HUES6 (cell line): ENCODE measurements around the gene MED27.

Experiments used
- H3K27ac ChIP-seq: 2 replicates; pipeline ENCODE4 v1.7.0; 2013; ENCODE audit warnings: low read depth, mild to moderate bottlenecking, low read length, inconsistent platforms
- H3K27me3 ChIP-seq: 2 replicates; pipeline ENCODE4 v1.6.1; 2013; ENCODE audit warnings: low read length; ENCODE audit not compliant: control insufficient read depth, insufficient read depth
- H3K36me3 ChIP-seq: 2 replicates; pipeline ENCODE4 v1.6.1; 2013; ENCODE audit warnings: low read length; ENCODE audit not compliant: control insufficient read depth, insufficient read depth
- H3K4me1 ChIP-seq: 2 replicates; pipeline ENCODE4 v1.6.1; 2013; ENCODE audit warnings: low read length; ENCODE audit not compliant: control insufficient read depth, insufficient read depth
- H3K4me3 ChIP-seq: 2 replicates; pipeline ENCODE4 v1.5.1; 2013; ENCODE audit warnings: low read depth, low read length
- H3K9ac ChIP-seq: one replicate; pipeline ENCODE4 v1.6.1; 2013; ENCODE audit warnings: mild to moderate bottlenecking, low read length
- H3K9me3 ChIP-seq: 2 replicates; pipeline ENCODE4 v1.6.1; 2013; ENCODE audit warnings: low read depth, low read length; ENCODE audit not compliant: control insufficient read depth, insufficient read depth

MED27 gene

GRCh38 chr9:131917009-131917408, 162.7 kb downstream of the MED27 start:
- no peaks in the 10 kb centered on the region for H3K27me3 ChIP-seq
- H3K4me1 ChIP-seq, result no peaks in the 10 kb centered on the region
- H3K27ac ChIP-seq, result no peak overlapping the region
- no peaks in the 10 kb centered on the region for H3K36me3 ChIP-seq
- no peak overlapping the region for H3K9ac ChIP-seq
- no peaks in the 10 kb centered on the region for H3K9me3 ChIP-seq
- no peak overlapping the region for H3K4me3 ChIP-seq

GRCh38 chr9:131915181-131915580, 164.5 kb downstream of the MED27 start:
- Histone ChIP-seq H3K27me3 (no peaks in the 10 kb centered on the region), H3K27ac (no peak overlapping the region)

GRCh38 chr9:131912671-131913070, 167.0 kb downstream of the MED27 start:
- H3K9ac ChIP-seq, result no peak overlapping the region
- no peaks in the 10 kb centered on the region for H3K9me3 ChIP-seq
- H3K4me1 ChIP-seq, result no peaks in the 10 kb centered on the region
- H3K36me3 ChIP-seq, result no peaks in the 10 kb centered on the region
- H3K27me3 ChIP-seq, result no peaks in the 10 kb centered on the region
- no peak overlapping the region for H3K27ac ChIP-seq
- no peak overlapping the region for H3K4me3 ChIP-seq

More at GRCh38 chr9:131915181-131915580, 164.5 kb downstream of the MED27 start:
- Histone ChIP-seq H3K4me3 (no peak overlapping the region), H3K9me3 (no peaks in the 10 kb centered on the region), H3K4me1 (no peaks in the 10 kb centered on the region), H3K36me3 (no peaks in the 10 kb centered on the region), H3K9ac (no peak overlapping the region)

GRCh38 chr9:131912069-131912468, 167.6 kb downstream of the MED27 start:
- Histone ChIP-seq H3K9me3 (no peaks in the 10 kb centered on the region), H3K36me3 (no peaks in the 10 kb centered on the region), H3K9ac (no peak overlapping the region), H3K4me1 (no peaks in the 10 kb centered on the region), H3K27ac (no peak overlapping the region), H3K4me3 (no peak overlapping the region), H3K27me3 (no peaks in the 10 kb centered on the region)

- no peaks in the 10 kb centered on the region for H3K36me3 ChIP-seq
- H3K9me3 ChIP-seq, result no peaks in the 10 kb centered on the region
- H3K4me1 ChIP-seq, result no peaks in the 10 kb centered on the region
- H3K4me3 ChIP-seq, result no peak overlapping the region
- no peak overlapping the region for H3K27ac ChIP-seq
- no peak overlapping the region for H3K9ac ChIP-seq
- H3K27me3 ChIP-seq, result no peaks in the 10 kb centered on the region
Observed at GRCh38 chr9:131910572-131910971, 169.1 kb downstream of the MED27 start.

- H3K27ac ChIP-seq, result no peak overlapping the region
- no peaks in the 10 kb centered on the region for H3K9me3 ChIP-seq
Observed at GRCh38 chr9:131905144-131905543, 174.5 kb downstream of the MED27 start.

GRCh38 chr9:131899296-131900228, 180.1 kb downstream of the MED27 start:
- no peaks in the 10 kb centered on the region for H3K9me3 ChIP-seq
- H3K36me3 ChIP-seq, result no peaks in the 10 kb centered on the region
- H3K4me3 ChIP-seq, result no peak overlapping the region
- peaks cover 26% of the 10 kb centered on the region for H3K4me1 ChIP-seq
- no peak overlapping the region for H3K27ac ChIP-seq
- no peak overlapping the region for H3K9ac ChIP-seq
- H3K27me3 ChIP-seq, result no peaks in the 10 kb centered on the region

More at GRCh38 chr9:131905144-131905543, 174.5 kb downstream of the MED27 start:
- no peaks in the 10 kb centered on the region for H3K27me3 ChIP-seq
- H3K9ac ChIP-seq, result no peak overlapping the region
- no peaks in the 10 kb centered on the region for H3K36me3 ChIP-seq
- H3K4me1 ChIP-seq, result peaks cover 12% of the 10 kb centered on the region
- H3K4me3 ChIP-seq, result no peak overlapping the region

GRCh38 chr9:131892902-131893500, 186.7 kb downstream of the MED27 start:
- Histone ChIP-seq H3K4me1 (peaks cover 39% of the 10 kb centered on the region), H3K9ac (no peak overlapping the region), H3K27me3 (no peaks in the 10 kb centered on the region), H3K4me3 (no peak overlapping the region), H3K27ac (no peak overlapping the region), H3K36me3 (no peaks in the 10 kb centered on the region), H3K9me3 (no peaks in the 10 kb centered on the region)

GRCh38 chr9:131892162-131892707, 187.4 kb downstream of the MED27 start:
- Histone ChIP-seq H3K27ac (no peak overlapping the region), H3K27me3 (no peaks in the 10 kb centered on the region), H3K36me3 (no peaks in the 10 kb centered on the region), H3K9ac (no peak overlapping the region), H3K4me1 (peaks cover 47% of the 10 kb centered on the region), H3K9me3 (no peaks in the 10 kb centered on the region), H3K4me3 (no peak overlapping the region)

GRCh38 chr9:131891598-131891997, 188.1 kb downstream of the MED27 start:
- Histone ChIP-seq H3K27me3 (no peaks in the 10 kb centered on the region), H3K9me3 (no peaks in the 10 kb centered on the region), H3K4me3 (no peak overlapping the region), H3K36me3 (no peaks in the 10 kb centered on the region), H3K9ac (no peak overlapping the region), H3K27ac (no peak overlapping the region), H3K4me1 (peaks cover 47% of the 10 kb centered on the region)
